Tibial nerve (tissue), 4 donors: ENCODE results near the gene NENF. TPM values are rescaled to one million over a fixed set of nuclear protein-coding genes. Genes with fewer than 3 reads are reported as not detected.

Experiments
- DNase-seq, 2 donors: peaks; one replicate each; pipeline ENCODE4 v3.0.0-alpha.2; 2019; ENCODE audit warnings: low spot score in 2 of 2
- H3K27ac ChIP-seq, 4 donors: fragments of 200-600 bp; sonication (generic) in 3 of 4; one replicate each; pipeline ENCODE4 v1.5.1; 2017 to 2019; ENCODE audit warnings: mild to moderate bottlenecking in 1 of 4
- H3K27me3 ChIP-seq, 2 donors: fragments of 200-600 bp; sonication (generic) in 1 of 2; one replicate each; pipeline versions ENCODE4 v1.5.1 to v1.6.0; 2017 to 2019
- H3K36me3 ChIP-seq, 3 donors: fragments of 200-600 bp; sonication (generic); one replicate each; pipeline ENCODE4 v1.5.1; 2018 to 2019
- H3K4me1 ChIP-seq, 4 donors: fragments of 200-600 bp; sonication (generic) in 3 of 4; one replicate each; pipeline ENCODE4 v1.5.1; 2017 to 2019
- H3K4me3 ChIP-seq, 4 donors: fragments of 200-600 bp; sonication (generic) in 3 of 4; one replicate each; pipeline ENCODE4 v1.5.1; 2017 to 2019; ENCODE audit warnings: mild to moderate bottlenecking in 1 of 4, moderate library complexity in 1 of 4
- H3K9me3 ChIP-seq, 4 donors: fragments of 200-600 bp; sonication (generic) in 3 of 4; one replicate each; pipeline ENCODE4 v1.5.1; 2017 to 2019
- CTCF ChIP-seq, 5 experiments: fragments of 200-600 bp in 3 of 5; fragments of 450-650 bp in 2 of 5; sonication (generic) in 3 of 5; IDR thresholded peaks; one replicate each; pipeline ENCODE4 v1.5.1; 2016 to 2019; ENCODE audit warnings: antibody characterized with exemption in 5 of 5, mild to moderate bottlenecking in 3 of 5, moderate library complexity in 2 of 5
- EP300 ChIP-seq, 2 donors: sonication (generic); formaldehyde crosslinking; IDR thresholded peaks; one replicate each; pipeline ENCODE4 v1.6.1; 2017; ENCODE audit warnings: antibody characterized with exemption in 2 of 2, mild to moderate bottlenecking in 1 of 2
- POLR2A ChIP-seq, 2 donors: fragments of 450-650 bp; IDR thresholded peaks; one replicate each; pipeline ENCODE4 v1.6.1; 2017; ENCODE audit warnings: antibody characterized with exemption in 2 of 2, mild to moderate bottlenecking in 2 of 2, moderate library complexity in 2 of 2
- WGBS, 2 donors: methylation state at CpG; one replicate each; pipeline ENCODE4 v1.1.5; 2018; 5-methylcytosine and 5-hydroxymethylcytosine counted together
- total RNA-seq, 4 donors: library from RNA; depleted of rRNA; stranded (reverse); fragments of >200 nt; gene quantifications; one replicate each; pipeline ENCODE4 v1.1.0, GENCODE V29; 2016

NENF gene
- total RNA-seq, 4 donors from 2014 or later, result 164 to 211 (median 164) TPM

- Histone ChIP-seq H3K27me3 (no peaks in the 10 kb centered on the region), H3K4me3 (no peak overlapping the region), H3K4me1 (peaks cover 0 to 34% (median 10%) of the 10 kb centered on the region in 4 donors), H3K36me3 (no peaks in the 10 kb centered on the region), H3K27ac (peak overlapping the region in 2 of 4 donors; percentile 62 to 68), H3K9me3 (no peaks in the 10 kb centered on the region)
- DNase-seq, result no peak
- TF ChIP-seq POLR2A (IDR thresholded peaks at IDR 0.05) (no peak), CTCF (IDR thresholded peaks at IDR 0.05) (no peak), EP300 (IDR thresholded peaks at IDR 0.05) (no peak)
- 80% methylated on average over 3 of the region's 3 CpGs for WGBS, 2 donors
Observed at GRCh38 chr1:212482006-212482636, 49.4 kb downstream of the NENF start.

- Histone ChIP-seq H3K9me3 (no peaks in the 10 kb centered on the region), H3K4me3 (no peak overlapping the region), H3K4me1 (peaks cover 0 to 32% (median 10%) of the 10 kb centered on the region in 4 donors), H3K36me3 (no peaks in the 10 kb centered on the region), H3K27me3 (no peaks in the 10 kb centered on the region), H3K27ac (peak overlapping the region in 2 of 4 donors; percentile 62 to 68)
- no peak for DNase-seq
- peak in 1 of 2 donors; percentile 71 for TF ChIP-seq EP300 (IDR thresholded peaks at IDR 0.05)
- no peak for TF ChIP-seq CTCF (IDR thresholded peaks at IDR 0.05)
- TF ChIP-seq POLR2A (IDR thresholded peaks at IDR 0.05), result no peak
- WGBS, 2 donors, result 59% methylated on average over 14 of the region's 14 CpGs
Observed at GRCh38 chr1:212482637-212483441, 50.1 kb downstream of the NENF start.

GRCh38 chr1:212484701-212485570, 52.2 kb downstream of the NENF start:
- Histone ChIP-seq H3K4me1 (peaks cover 0 to 53% (median 21%) of the 10 kb centered on the region in 4 donors), H3K27ac (peak overlapping the region in 2 of 4 donors; percentile 4 to 18), H3K9me3 (no peaks in the 10 kb centered on the region), H3K27me3 (no peaks in the 10 kb centered on the region), H3K36me3 (no peaks in the 10 kb centered on the region), H3K4me3 (no peak overlapping the region)
- DNase-seq, result no peak
- WGBS, 2 donors, result 91 to 93% methylated on average over 11 of the region's 11 CpGs
- TF ChIP-seq CTCF (IDR thresholded peaks at IDR 0.05) (no peak), EP300 (IDR thresholded peaks at IDR 0.05) (no peak), POLR2A (IDR thresholded peaks at IDR 0.05) (no peak)

- no peak overlapping the region for H3K4me3 ChIP-seq
- peaks cover 0 to 56% (median 21%) of the 10 kb centered on the region in 4 donors for H3K4me1 ChIP-seq
- no peak for TF ChIP-seq EP300 (IDR thresholded peaks at IDR 0.05)
- TF ChIP-seq CTCF (IDR thresholded peaks at IDR 0.05), result no peak
- no peak for TF ChIP-seq POLR2A (IDR thresholded peaks at IDR 0.05)
- no peaks in the 10 kb centered on the region for H3K9me3 ChIP-seq
- DNase-seq, result no peak
- 88 to 93% methylated on average over 4 of the region's 4 CpGs for WGBS, 2 donors
- H3K27me3 ChIP-seq, result no peaks in the 10 kb centered on the region
- peak overlapping the region in 2 of 4 donors; percentile 4 to 18 for H3K27ac ChIP-seq
- no peaks in the 10 kb centered on the region for H3K36me3 ChIP-seq
Observed at GRCh38 chr1:212485571-212485912, 52.8 kb downstream of the NENF start.
